ENCODE measurements around the gene LIPK.
"Not testable (repeated sequence)": the region's sequence is repeated elsewhere in the genome, so short reads cannot be mapped to it uniquely, and the experiment has no call there.

The LIPK gene

GRCh38 chr10:88661018-88661417 is 45.0 kb upstream of the LIPK start:
- Histone ChIP-seq H3K36me3 (ENCODE audit: low read depth) (no peaks in the 10 kb centered on the region), H3K9me3 (ENCODE audit: severe bottlenecking) (no peaks in the 10 kb centered on the region), H3K4me3 (ENCODE audit: severe bottlenecking) (no peak overlapping the region), H3K27me3 (ENCODE audit: insufficient read depth, poor library complexity, severe bottlenecking) (no peaks in the 10 kb centered on the region), H3K4me1 (ENCODE audit: insufficient read depth, poor library complexity, severe bottlenecking) (no peaks in the 10 kb centered on the region), H3K27ac (ENCODE audit: poor library complexity, severe bottlenecking) (no peak overlapping the region)
- DNase-seq (ENCODE audit: low spot score) (no peak), ATAC-seq (ENCODE audit: low read depth) (no peak)
- TF ChIP-seq, protein P1, sequence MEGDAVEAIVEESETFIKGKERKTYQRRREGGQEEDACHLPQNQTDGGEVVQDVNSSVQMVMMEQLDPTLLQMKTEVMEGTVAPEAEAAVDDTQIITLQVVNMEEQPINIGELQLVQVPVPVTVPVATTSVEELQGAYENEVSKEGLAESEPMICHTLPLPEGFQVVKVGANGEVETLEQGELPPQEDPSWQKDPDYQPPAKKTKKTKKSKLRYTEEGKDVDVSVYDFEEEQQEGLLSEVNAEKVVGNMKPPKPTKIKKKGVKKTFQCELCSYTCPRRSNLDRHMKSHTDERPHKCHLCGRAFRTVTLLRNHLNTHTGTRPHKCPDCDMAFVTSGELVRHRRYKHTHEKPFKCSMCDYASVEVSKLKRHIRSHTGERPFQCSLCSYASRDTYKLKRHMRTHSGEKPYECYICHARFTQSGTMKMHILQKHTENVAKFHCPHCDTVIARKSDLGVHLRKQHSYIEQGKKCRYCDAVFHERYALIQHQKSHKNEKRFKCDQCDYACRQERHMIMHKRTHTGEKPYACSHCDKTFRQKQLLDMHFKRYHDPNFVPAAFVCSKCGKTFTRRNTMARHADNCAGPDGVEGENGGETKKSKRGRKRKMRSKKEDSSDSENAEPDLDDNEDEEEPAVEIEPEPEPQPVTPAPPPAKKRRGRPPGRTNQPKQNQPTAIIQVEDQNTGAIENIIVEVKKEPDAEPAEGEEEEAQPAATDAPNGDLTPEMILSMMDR (IDR thresholded peaks at IDR 0.05; ENCODE audit: poor library complexity, severe bottlenecking), result no peak

GRCh38 chr10:88661577-88661976 is 44.5 kb upstream of the LIPK start:
- DNase-seq (ENCODE audit: low spot score) (no peak), ATAC-seq (ENCODE audit: low read depth) (no peak)
- Histone ChIP-seq H3K27ac (ENCODE audit: poor library complexity, severe bottlenecking) (no peak overlapping the region), H3K36me3 (ENCODE audit: low read depth) (no peaks in the 10 kb centered on the region), H3K27me3 (ENCODE audit: insufficient read depth, poor library complexity, severe bottlenecking) (no peaks in the 10 kb centered on the region), H3K4me1 (ENCODE audit: insufficient read depth, poor library complexity, severe bottlenecking) (no peaks in the 10 kb centered on the region), H3K9me3 (ENCODE audit: severe bottlenecking) (no peaks in the 10 kb centered on the region), H3K4me3 (ENCODE audit: severe bottlenecking) (no peak overlapping the region)
- TF ChIP-seq, protein P1 (IDR thresholded peaks at IDR 0.05; ENCODE audit: poor library complexity, severe bottlenecking), result no peak

DNA sequence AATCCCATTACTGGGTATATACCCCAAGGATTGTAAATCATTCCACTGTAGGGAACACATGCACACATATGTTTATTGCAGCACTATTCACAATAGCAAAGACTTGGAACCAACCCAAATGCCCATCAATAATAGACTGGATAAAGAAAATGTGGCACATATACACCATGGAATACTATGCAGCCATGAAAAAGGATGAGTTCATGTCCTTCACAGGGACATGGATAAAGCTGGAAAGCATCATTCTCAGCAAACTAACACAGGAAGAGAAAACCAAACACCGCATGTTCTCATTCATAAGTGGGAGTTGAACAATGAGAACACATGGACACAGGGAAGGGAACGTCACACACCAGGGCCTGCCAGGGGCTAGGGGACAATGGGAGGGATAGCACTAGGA is 42.9 kb upstream of the LIPK start:
- not testable (repeated sequence) for H3K36me3 ChIP-seq (ENCODE audit: low read depth); DNase-seq (ENCODE audit: low spot score); ATAC-seq (ENCODE audit: low read depth); H3K27ac ChIP-seq (ENCODE audit: poor library complexity, severe bottlenecking); H3K9me3 ChIP-seq (ENCODE audit: severe bottlenecking); H3K27me3 ChIP-seq (ENCODE audit: insufficient read depth, poor library complexity, severe bottlenecking); H3K4me1 ChIP-seq (ENCODE audit: insufficient read depth, poor library complexity, severe bottlenecking); H3K4me3 ChIP-seq (ENCODE audit: severe bottlenecking)

DNA sequence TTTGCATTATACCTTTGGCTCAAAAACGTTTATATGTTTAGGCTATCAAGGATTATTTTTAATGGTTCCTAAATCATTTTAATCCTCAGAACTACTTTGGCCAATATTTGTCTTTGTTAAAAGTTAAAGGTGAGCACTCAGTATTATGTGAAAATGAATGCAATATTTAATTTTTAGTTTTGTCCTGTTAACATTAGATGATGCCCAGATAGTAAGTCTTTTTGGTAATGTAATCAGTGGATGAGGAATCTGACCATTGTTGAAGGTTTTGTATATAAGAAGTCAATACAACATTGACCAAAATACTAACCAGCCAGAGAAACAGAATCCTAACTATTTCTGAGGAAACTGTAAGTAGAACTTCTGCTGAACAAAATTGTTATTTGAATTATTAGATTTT is 41.9 kb upstream of the LIPK start, which contains the start of gene LIPF:
LIPF (plus strand) TSS at position 301 of the 400 bp plus-strand sequence. CDS start 2,856 bp downstream, outside the sequence.
- TF ChIP-seq, protein P1 (IDR thresholded peaks at IDR 0.05; ENCODE audit: poor library complexity, severe bottlenecking), result no peak
- ATAC-seq (ENCODE audit: low read depth), result no peak
- H3K4me3 ChIP-seq (ENCODE audit: severe bottlenecking), result no peak within 1 kb of the TSS
- no peaks in the 10 kb centered on the region for H3K27me3 ChIP-seq (ENCODE audit: insufficient read depth, poor library complexity, severe bottlenecking)
- no peak within 1 kb of the TSS for H3K27ac ChIP-seq (ENCODE audit: poor library complexity, severe bottlenecking)
- no peaks in the 10 kb centered on the region for H3K4me1 ChIP-seq (ENCODE audit: insufficient read depth, poor library complexity, severe bottlenecking)
- no peaks in the 10 kb centered on the region for H3K9me3 ChIP-seq (ENCODE audit: severe bottlenecking)
- H3K36me3 ChIP-seq (ENCODE audit: low read depth), result no peaks in the 10 kb centered on the region
- no peak for DNase-seq (ENCODE audit: low spot score)

- TF ChIP-seq, protein P1 (IDR thresholded peaks at IDR 0.05; ENCODE audit: poor library complexity, severe bottlenecking), result no peak
- ATAC-seq (ENCODE audit: low read depth) (no peak), DNase-seq (ENCODE audit: low spot score) (no peak)
- Histone ChIP-seq H3K36me3 (ENCODE audit: low read depth) (no peaks in the 10 kb centered on the region), H3K4me3 (ENCODE audit: severe bottlenecking) (no peak overlapping the region), H3K27ac (ENCODE audit: poor library complexity, severe bottlenecking) (no peak overlapping the region), H3K27me3 (ENCODE audit: insufficient read depth, poor library complexity, severe bottlenecking) (no peaks in the 10 kb centered on the region), H3K4me1 (ENCODE audit: insufficient read depth, poor library complexity, severe bottlenecking) (no peaks in the 10 kb centered on the region), H3K9me3 (ENCODE audit: severe bottlenecking) (no peaks in the 10 kb centered on the region)
These were observed 37.6 kb upstream of the LIPK start for GRCh38 chr10:88668465-88668864.
